Measurements from ENCODE around the gene MYH10. TPM values are rescaled to one million over a fixed set of nuclear protein-coding genes. Genes with fewer than 3 reads are reported as not detected.

MYH10 gene
- total RNA-seq, 1 donor from 2014 or later = 83.3 TPM

- peaks cover 61% of the 10 kb centered on the region for H3K36me3 ChIP-seq
- intact Hi-C loops (cut with DNase I) = no loop called here
- H3K27ac ChIP-seq = no peak overlapping the region
These were observed 112.2 kb downstream of the MYH10 start for GRCh38 chr17:8518326-8518725.

GRCh38 chr17:8514801-8515200 lies 115.7 kb downstream of the MYH10 start:
- H3K9me3 ChIP-seq = no peaks in the 10 kb centered on the region
- H3K27me3 ChIP-seq (ENCODE audit: low read depth) = no peaks in the 10 kb centered on the region
- no peak overlapping the region for H3K27ac ChIP-seq
- ATAC-seq (no peak), DNase-seq (no peak)
- H3K4me1 ChIP-seq = no peaks in the 10 kb centered on the region
- no peak for TF ChIP-seq CTCF (IDR thresholded peaks at IDR 0.05)
- peaks cover 60% of the 10 kb centered on the region for H3K36me3 ChIP-seq
- H3K4me3 ChIP-seq = no peak overlapping the region
- intact Hi-C loops (cut with DNase I) = no loop called here

More at GRCh38 chr17:8518326-8518725, 112.2 kb downstream of the MYH10 start:
- no peaks in the 10 kb centered on the region for H3K4me1 ChIP-seq
- DNase-seq (no peak), ATAC-seq (no peak)
- no peaks in the 10 kb centered on the region for H3K9me3 ChIP-seq
- no peak overlapping the region for H3K4me3 ChIP-seq
- no peak for TF ChIP-seq CTCF (IDR thresholded peaks at IDR 0.05)
- no peaks in the 10 kb centered on the region for H3K27me3 ChIP-seq (ENCODE audit: low read depth)

GRCh38 chr17:8506145-8506544 lies 124.4 kb downstream of the MYH10 start:
- Histone ChIP-seq H3K4me3 (no peak overlapping the region), H3K36me3 (peaks cover 65% of the 10 kb centered on the region), H3K9me3 (no peaks in the 10 kb centered on the region), H3K27me3 (ENCODE audit: low read depth) (no peaks in the 10 kb centered on the region), H3K4me1 (no peaks in the 10 kb centered on the region), H3K27ac (no peak overlapping the region)
- ATAC-seq (no peak), DNase-seq (no peak)
- TF ChIP-seq CTCF (IDR thresholded peaks at IDR 0.05) = no peak
- intact Hi-C loops (cut with DNase I) = no loop called here

GRCh38 chr17:8504460-8505207 lies 125.9 kb downstream of the MYH10 start:
- H3K36me3 ChIP-seq = peaks cover 76% of the 10 kb centered on the region
- TF ChIP-seq CTCF (IDR thresholded peaks at IDR 0.05) = no peak
- H3K27ac ChIP-seq = no peak overlapping the region
- DNase-seq = no peak
- ATAC-seq = no peak
- intact Hi-C loops (cut with DNase I) = no loop called here
- H3K4me3 ChIP-seq = no peak overlapping the region
- H3K4me1 ChIP-seq = no peaks in the 10 kb centered on the region
- H3K9me3 ChIP-seq = no peaks in the 10 kb centered on the region
- H3K27me3 ChIP-seq (ENCODE audit: low read depth) = no peaks in the 10 kb centered on the region

- Histone ChIP-seq H3K4me3 (no peak overlapping the region), H3K27ac (no peak overlapping the region), H3K27me3 (ENCODE audit: low read depth) (no peaks in the 10 kb centered on the region), H3K9me3 (no peaks in the 10 kb centered on the region), H3K4me1 (no peaks in the 10 kb centered on the region), H3K36me3 (peaks cover 76% of the 10 kb centered on the region)
- peak; percentile 11 to 25 for ATAC-seq
- no peak for TF ChIP-seq CTCF (IDR thresholded peaks at IDR 0.05)
- no peak for DNase-seq
- intact Hi-C loops (cut with DNase I) = no loop called here
These were observed 126.7 kb downstream of the MYH10 start for GRCh38 chr17:8503807-8504206.

Data from lower lobe of right lung (tissue), 2 donors.